ENCODE measurements around the gene DNAL4.

DNA sequence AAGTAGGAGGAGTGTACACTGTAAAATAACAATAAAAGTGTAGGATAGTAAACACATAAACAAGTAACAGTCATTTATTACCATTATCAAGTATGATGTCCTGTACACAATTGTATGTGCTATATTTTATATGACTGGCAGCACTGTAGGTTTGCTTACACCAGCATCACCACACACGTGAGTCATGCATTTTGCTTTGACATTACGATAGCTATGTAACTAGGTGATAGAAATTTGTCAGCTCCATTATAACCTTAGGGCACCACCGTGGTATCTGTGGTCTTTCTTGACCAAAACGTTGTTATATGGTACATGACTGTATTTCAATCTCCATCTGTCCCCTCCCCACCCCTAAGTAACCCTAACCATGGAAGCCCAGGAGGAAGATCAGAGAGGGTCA is 1.1 kb downstream of the DNAL4 start:
- TF ChIP-seq POLR2A (IDR thresholded peaks at IDR 0.05; ENCODE audit: low read length) = no peak
- no peak for TF ChIP-seq GATA1 (IDR thresholded peaks at IDR 0.05; ENCODE audit: low read depth, low read length)
